ENCODE data around the gene CRB2. TPM values are rescaled to one million over a fixed set of nuclear protein-coding genes. Genes with fewer than 3 reads are reported as not detected.

CRB2 gene
- total RNA-seq, 1 experiment from 2014 or later = not detected

DNA sequence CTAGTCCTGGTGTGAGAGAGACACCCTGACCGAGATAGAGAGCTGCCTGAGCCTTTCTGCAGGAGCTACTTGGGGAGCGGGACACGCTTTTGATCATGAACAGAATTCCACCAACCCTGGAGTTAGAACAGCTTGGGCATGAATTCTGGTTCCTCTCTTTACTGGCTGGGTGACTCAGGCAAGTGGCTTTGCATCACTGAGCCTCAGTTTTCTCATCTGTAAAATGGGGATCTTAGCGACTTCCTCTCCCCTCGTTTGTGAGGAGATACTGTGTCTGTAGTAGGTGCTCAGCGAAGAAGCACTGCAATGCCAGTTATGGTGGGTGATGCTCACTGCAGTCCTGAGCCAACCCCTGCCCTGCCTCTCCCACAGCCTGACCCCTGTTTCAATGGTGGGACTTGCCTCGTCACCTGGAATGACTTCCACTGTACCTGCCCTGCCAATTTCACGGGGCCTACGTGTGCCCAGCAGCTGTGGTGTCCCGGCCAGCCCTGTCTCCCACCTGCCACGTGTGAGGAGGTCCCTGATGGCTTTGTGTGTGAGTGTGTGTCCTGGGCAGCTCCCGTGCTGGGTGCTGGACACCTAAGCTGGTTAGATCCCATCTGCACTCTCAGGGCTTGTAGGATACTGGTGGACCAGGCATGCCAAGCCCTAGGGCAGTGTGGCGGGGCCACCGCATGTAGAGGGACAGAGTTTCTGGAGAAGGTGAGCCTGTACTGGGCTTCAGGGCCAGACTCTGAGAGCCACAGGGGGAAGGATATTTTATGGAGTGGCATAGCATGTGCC is 16.0 kb downstream of the CRB2 start:
- DNase-seq (ENCODE audit: low read depth) = no peak
- in situ Hi-C loops (cut with HindIII; ENCODE audit: low pct_unique_long_range_greater_than_20kb, low sequenced_read_pairs) = no loop called here

DNA sequence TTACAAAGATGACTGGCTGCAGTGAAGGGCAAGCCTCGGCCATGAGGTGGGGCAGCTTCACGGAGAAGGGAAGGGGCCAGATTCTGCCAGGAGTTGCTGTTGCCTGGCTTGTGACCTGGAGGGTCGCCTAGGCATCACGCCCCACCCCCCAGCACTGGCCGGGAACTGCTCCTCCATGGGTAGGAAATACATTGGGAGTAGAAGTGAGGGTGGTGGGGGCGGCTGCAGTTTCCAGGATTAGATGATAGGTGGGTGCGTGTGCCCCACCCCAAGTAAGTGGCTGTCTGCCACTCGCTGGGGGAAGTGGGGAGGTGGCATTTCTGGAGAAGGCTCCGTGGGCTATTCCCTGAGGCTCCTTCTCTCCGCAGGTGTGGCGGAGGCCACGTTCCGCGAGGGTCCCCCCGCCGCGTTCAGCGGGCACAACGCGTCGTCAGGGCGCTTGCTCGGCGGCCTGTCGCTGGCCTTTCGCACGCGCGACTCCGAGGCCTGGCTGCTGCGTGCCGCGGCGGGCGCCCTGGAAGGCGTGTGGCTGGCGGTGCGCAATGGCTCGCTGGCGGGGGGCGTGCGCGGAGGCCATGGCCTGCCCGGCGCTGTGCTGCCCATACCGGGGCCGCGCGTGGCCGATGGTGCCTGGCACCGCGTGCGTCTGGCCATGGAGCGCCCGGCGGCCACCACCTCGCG is 16.9 kb downstream of the CRB2 start:
- in situ Hi-C loops (cut with HindIII; ENCODE audit: low pct_unique_long_range_greater_than_20kb, low sequenced_read_pairs) = no loop called here
- DNase-seq (ENCODE audit: low read depth) = no peak

DNA sequence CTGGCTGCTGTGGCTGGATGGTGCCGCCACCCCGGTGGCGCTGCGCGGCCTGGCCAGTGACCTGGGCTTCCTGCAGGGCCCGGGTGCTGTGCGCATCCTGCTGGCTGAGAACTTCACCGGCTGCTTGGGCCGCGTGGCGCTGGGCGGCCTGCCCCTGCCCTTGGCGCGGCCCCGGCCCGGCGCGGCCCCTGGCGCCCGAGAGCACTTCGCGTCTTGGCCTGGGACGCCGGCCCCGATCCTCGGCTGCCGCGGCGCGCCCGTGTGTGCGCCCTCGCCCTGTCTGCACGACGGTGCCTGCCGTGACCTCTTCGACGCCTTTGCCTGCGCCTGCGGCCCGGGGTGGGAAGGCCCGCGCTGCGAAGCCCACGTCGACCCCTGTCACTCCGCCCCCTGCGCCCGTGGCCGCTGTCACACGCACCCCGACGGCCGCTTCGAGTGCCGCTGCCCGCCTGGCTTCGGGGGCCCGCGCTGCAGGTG is 17.5 kb downstream of the CRB2 start:
- in situ Hi-C loops (cut with HindIII; ENCODE audit: low pct_unique_long_range_greater_than_20kb, low sequenced_read_pairs) = no loop called here
- no peak for DNase-seq (ENCODE audit: low read depth)

DNA sequence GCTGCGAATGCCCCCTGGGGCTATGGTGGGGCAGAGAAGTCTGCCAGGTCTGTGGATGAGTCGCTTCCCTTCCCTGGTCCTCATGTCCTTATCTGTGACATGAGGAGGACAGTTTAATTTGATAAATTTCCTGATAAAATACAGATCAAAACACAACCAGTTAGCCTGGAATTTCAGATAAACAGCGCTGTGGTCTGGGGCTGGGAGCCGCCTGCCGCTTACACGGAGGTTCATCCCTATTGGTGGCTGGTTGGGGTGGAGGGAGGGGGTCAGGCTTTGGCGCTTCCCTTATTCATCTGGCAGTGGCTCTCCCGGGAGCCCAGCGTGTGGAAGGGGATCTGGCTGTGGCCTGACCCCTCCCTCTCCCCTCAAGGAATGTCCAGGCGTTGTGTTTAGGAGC is 17.9 kb downstream of the CRB2 start:
- DNase-seq (ENCODE audit: low read depth) = no peak
- in situ Hi-C loops (cut with HindIII; ENCODE audit: low pct_unique_long_range_greater_than_20kb, low sequenced_read_pairs) = no loop called here

DNA sequence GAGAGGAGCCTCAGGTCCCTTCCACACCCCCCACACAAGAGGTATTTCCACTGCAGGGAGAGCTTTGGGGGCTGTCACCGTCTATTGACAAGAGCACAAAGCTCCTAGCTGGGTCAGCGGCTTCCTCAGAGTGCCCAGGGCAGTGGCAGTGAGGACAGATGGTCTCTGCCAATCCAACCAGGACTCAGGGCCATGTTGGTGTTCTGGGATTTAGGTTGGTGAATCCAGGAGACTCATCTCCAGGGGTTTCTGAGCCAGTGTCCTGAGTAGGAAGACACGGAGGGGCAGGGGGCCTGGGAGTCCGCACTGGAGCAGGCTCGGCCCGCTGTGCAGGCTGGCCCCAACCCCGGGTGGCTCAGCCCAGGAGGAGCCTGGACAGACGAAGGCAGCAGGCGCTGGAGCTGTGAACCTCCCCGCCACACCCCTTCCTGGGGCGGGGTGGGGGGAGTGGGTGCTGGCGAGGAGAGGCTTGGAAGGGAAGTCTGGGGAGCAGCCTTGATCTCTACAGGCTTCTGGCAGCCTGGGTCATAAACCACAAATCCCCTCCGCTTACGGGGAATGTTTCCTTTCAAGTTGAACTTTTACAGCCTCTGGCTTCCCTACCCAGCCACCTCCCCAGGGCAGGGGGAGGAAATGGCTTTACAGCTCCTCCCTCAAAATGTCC is 19.6 kb downstream of the CRB2 start:
- no peak for DNase-seq (ENCODE audit: low read depth)
- in situ Hi-C loops (cut with HindIII; ENCODE audit: low pct_unique_long_range_greater_than_20kb, low sequenced_read_pairs) = no loop called here

DNA sequence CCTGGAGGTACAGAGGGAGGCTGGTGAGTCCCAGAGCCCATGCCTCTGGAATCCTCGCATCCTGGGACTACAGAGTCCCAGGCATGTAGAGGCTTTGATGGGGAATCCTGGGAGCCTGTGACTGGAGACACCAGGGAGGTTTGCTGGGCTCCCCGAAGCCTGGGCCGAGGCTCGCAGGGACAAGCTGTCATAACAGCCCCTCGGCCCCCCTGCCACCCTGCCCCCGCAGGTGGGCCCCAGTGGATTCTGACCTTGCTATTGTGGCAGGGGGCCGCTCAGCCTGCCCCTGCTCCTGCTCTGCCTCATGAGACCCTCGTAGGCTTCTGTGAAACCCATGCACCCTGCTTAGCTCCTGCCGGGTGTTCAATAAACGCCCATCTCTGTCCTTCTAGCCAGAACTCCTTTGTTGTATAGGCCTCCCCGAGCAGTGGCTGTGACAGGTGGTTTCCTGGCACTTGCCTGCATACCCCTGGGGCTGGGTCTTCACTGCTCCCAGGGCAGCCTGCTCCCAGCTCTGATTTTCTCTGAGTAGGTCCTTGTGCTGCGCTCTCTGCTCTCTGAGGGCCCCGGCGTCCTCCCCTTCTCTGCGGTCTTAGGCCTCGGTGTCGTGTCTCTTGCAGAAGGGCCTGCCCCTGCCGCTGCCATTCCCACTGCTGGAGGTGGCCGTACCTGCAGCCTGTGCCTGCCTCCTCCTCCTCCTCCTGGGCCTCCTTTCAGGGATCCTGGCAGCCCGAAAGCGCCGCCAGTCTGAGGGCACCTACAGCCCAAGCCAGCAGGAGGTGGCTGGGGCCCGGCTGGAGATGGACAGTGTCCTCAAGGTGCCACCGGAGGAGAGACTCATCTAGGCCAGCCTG is 20.4 kb downstream of the CRB2 start:
- DNase-seq (ENCODE audit: low read depth) = no peak
- in situ Hi-C loops (cut with HindIII; ENCODE audit: low pct_unique_long_range_greater_than_20kb, low sequenced_read_pairs) = no loop called here

DNA sequence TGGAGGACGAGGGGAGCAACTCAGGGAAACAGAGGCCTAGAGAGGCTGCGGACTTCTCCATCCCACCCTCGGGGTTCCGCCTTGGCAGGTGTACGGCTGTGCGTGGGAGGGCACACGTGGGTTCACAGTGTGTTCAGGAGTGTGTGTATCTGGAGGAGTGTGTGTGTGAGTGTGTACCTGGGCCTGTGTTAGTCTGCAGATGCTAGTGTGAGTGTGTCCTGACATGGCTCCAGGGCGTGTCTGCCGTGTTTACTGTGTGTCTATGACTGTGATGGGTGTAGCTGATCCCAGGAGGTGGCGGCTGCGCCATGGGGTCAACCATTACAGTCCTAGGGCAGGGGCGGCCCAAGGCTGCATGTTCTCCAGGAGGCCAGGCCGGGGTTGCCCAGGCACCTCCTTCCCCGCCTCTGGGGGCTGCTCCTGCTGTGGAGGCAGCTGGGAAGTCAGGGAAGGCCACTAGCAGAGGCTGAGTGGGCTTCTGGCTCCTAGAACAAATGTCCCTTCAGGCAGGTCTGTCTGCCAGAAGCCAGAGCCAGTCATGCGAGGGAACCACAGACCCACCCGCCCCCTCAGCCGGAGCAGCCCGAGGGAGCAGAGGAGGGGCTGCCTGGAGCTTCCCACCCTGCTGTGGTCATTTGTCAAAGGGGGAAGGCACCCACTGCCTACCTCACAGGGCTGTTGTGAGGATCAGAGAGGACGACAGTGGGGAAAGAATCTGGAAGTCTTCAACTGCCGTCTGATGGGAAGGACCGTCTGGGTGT is 21.4 kb downstream of the CRB2 start:
- DNase-seq (ENCODE audit: low read depth) = no peak
- in situ Hi-C loops (cut with HindIII; ENCODE audit: low pct_unique_long_range_greater_than_20kb, low sequenced_read_pairs) = no loop called here

DNA sequence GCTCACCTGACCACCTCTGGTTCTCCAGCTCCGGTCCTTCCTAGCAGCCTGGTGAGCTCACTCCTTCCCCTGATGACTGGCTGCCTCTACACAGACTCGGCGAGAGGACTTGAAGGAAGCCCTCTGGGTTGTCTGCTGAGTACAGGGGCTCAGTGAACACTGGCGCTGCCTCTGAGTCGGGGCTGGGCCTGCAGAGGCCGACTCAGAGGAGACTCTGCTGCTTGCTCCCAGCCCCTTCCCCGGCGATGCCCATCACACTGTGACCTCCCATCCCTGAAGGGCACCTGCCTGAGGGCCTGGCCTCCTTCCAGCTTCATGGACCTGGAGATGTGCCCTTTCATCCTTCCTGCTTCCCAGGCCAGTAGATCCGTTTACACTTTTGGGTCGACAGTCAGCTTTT is 22.0 kb downstream of the CRB2 start:
- peak; percentile 20 for DNase-seq (ENCODE audit: low read depth)
- in situ Hi-C loops (cut with HindIII; ENCODE audit: low pct_unique_long_range_greater_than_20kb, low sequenced_read_pairs) = no loop called here

DNA sequence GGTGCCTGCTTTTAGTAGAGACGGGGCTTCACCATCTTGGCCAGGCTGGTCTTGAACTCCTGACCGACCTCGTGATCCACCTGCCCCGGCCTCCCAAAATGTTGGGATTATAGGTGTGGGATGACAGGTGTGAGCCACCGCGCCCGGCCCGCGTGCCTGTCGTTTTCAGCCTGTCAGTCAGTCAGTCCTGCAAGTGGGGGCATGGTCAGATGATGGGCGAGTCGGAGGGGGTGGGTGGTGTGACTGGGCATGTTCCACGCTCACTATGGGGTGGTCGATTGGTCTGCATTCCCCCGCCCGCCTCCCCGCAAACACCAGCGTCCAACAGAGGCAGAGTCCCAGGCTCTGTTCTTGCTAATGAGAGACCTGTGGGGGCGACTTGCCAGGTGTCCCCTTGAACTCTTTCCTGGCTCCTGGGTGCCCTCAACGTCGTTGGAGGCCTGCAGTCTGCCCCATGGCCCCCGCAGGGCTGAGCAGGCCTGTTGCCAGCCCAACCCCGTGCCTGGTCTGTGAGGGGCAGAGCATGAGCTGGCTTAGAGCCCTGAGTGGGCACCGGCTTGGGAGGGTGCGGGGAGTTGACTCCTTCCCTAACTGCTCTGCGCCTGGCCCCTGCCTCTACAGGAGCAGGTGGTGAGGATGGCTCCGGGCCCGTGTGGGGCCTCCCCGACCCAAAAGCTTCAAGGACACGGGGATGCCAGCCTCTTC is 23.1 kb downstream of the CRB2 start:
- DNase-seq (ENCODE audit: low read depth) = no peak
- in situ Hi-C loops (cut with HindIII; ENCODE audit: low pct_unique_long_range_greater_than_20kb, low sequenced_read_pairs) = no loop called here

DNA sequence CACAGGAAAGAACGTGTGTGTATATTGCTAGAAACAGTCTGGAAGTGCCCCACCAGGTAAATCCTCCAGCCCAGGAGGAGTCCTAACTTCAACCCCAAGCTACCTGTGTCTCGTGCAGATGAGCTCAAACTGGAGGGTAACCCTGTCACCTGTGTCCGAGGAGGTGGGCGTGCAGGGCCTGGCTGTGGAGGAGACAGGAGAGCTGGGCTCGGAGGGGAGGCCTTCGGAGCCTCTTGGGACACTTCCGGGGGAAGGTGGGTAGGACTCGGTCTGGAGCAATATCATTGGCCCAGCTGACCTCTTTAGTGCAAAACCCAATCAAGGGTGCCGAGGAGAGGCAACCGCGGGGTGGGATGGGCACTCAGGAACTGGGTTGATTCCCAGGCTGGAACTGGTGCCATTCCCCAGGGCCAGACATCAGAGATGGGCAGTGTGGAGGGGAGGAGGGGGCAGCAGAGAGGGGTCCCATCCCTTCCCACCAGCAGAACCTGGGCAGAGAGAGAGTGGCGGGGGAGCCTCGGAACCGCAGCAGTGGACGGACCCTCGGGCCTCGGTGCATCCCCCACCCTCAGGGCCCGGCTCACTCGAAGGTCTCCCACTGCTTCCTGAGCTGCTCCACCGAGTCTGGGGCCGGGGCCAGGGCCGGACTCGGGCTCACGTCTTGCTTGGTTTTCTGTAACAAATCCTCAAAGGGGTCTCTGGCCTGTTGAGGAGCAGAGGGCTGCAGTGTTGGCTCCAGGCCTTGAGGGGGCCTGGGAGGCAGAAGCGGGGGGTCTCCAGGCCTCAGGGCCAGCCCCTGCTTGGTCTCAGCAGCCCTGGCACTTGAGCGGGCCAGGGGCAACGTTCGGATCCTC is 25.1 kb downstream of the CRB2 start:
- in situ Hi-C loops (cut with HindIII; ENCODE audit: low pct_unique_long_range_greater_than_20kb, low sequenced_read_pairs) = no loop called here
- DNase-seq (ENCODE audit: low read depth) = no peak

DNA sequence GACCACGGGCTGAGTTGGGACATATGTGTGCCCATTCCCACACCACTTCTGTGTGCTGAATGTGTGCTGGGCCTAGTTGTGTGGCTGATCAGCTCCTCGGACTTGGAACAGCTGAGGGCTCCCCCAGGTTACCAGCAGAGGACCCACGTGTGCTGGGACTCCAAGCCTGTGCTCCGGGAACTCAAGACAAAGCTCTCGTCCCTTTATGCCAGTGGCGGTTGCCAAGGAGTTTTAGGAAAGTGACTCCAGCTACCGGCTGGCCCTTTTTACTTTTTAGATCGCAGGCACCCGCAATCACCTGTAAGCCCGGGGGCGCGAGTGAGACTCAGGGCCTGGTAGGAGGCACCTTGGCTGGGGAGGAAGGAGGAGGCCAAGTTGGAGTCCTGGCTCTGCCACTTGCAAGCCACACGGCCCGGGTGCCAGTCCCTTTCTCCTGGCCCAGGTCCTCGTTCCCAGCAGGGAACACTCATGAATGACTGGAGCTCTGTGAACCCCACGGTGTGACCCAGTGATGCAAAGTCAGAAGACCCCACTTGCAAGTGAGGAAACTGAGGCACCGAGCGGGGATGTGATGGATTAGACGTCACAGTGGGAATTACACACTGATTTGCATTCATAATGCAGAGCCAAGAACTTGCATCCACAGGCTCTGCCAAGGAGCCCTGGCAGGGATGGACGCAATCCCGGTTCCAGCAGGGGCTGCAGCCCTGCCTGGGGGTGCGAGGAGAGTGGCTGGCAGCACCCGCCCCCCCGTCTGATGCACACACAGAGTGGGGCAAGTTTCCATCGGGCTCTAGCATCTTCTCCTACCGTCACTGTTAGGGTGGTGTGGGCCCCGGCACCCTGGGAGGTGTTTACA is 26.9 kb downstream of the CRB2 start:
- no peak for DNase-seq (ENCODE audit: low read depth)
- in situ Hi-C loops (cut with HindIII; ENCODE audit: low pct_unique_long_range_greater_than_20kb, low sequenced_read_pairs) = no loop called here

DNA sequence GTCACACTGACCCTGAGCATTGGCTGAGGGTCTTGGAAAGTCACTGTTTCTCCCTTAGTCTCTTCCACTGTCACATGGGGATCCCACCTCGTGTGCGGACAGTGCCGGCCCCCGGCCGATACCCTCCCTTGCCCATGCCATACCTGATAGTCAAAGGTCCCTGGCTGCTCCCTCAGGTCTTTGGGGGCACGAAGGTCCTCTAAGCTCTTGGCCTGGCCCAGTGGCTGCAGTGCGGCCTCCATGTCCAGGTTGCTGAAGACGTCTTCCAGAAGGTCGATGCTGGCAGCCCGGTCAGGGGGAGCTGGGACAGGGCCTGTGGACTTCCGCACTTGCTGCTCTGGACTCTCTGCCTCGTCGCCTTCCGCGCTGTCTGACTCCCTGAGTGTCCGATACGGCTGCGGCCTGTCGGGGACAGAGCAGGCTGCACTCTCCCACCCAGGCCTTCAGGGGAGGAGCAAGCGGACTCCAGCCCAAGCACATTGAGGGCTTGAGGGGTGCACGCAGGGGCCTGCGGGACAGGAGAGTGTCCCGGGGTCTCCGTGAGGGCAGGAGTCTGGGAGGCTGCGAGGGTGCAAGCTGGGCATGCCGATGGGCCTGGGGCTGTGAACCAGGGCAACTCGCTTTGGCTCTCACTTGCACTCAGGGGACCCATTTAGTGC is 27.6 kb downstream of the CRB2 start:
- no peak for DNase-seq (ENCODE audit: low read depth)
- in situ Hi-C loops (cut with HindIII; ENCODE audit: low pct_unique_long_range_greater_than_20kb, low sequenced_read_pairs) = no loop called here

DNA sequence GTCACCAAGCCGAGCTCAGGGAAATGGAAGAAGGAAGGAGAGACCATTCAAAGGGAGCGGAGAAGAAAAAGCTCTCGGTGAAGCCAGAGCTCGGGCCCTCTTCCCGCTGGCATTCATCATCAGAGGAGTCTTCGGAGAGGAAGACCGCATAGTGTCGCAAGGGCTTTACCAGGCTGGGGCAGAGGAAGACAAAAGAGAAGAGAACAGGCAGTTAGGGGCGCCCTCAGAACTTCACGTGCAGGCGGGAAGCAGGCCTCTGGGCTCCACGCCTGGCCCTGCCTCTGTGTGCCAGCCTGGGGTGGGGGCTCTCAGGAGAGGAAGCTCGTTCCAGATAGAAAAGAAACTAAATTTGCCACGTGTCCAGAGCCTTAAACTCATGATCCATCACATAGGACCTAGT is 31.7 kb downstream of the CRB2 start:
- no peak for DNase-seq (ENCODE audit: low read depth)
- in situ Hi-C loops (cut with HindIII; ENCODE audit: low pct_unique_long_range_greater_than_20kb, low sequenced_read_pairs) = no loop called here

DNA sequence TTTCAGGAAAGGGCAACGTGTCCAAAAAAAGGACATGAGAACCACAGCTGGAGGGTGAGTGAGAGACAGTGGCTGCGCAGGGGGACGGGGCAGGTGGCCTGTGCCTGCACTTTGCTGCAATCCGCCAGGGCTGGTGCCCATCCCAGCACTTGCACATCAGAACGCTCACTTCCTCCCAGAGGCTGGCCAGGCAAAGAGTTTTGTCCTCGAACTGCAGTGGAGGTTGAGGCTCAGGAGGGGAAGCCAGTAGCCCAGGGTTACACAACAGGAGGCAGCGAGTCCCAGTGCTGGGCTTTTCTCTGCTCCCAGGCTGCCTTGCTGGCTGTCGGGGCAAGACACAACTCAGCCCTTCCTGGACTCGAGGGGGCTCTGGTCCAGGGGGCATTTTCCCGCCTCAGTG is 33.1 kb downstream of the CRB2 start:
- DNase-seq (ENCODE audit: low read depth) = no peak
- in situ Hi-C loops (cut with HindIII; ENCODE audit: low pct_unique_long_range_greater_than_20kb, low sequenced_read_pairs) = no loop called here

DNA sequence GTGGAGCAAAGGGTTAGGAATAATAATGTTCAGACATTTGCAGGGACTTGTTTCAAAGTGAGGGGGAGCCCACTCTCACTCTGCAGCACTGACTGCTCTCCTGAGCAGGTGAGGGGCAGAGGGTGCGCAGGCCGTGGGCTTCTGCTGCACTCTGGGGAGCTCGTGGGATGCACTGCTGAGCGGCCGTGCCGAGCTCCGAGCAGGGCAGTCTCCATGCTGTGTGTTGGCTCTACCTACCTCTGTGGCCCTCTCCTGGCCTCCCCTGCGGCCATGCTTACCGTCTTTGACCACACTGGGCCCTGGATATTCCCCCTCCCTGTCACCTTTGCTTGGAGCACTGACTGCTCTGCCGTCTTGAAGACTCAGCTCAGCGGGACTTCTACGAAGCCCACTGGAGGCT is 33.7 kb downstream of the CRB2 start:
- in situ Hi-C loops (cut with HindIII; ENCODE audit: low pct_unique_long_range_greater_than_20kb, low sequenced_read_pairs) = no loop called here
- DNase-seq (ENCODE audit: low read depth) = no peak
